ENCODE data around the gene INPP5J.
"Not testable (repeated sequence)": the region's sequence is repeated elsewhere in the genome, so short reads cannot be mapped to it uniquely, and the experiment has no call there.

Gene INPP5J

GRCh38 chr22:31122532-31123291 lies at the start of gene INPP5J:
Gene INPP5J, plus strand, starts transcription at chr22:31122966. Its CDS starts 49 bp downstream, at chr22:31123015.
- no peak for DNase-seq (ENCODE audit: low read depth)

- DNase-seq (ENCODE audit: low read depth) = not testable (repeated sequence)
Measured at GRCh38 chr22:31073125-31073524, 49.6 kb upstream of the INPP5J start.

- DNase-seq (ENCODE audit: low read depth) = not testable (repeated sequence)
Measured at GRCh38 chr22:31073545-31074145, 49.1 kb upstream of the INPP5J start.

GRCh38 chr22:31075961-31076360 lies 46.8 kb upstream of the INPP5J start:
- DNase-seq (ENCODE audit: low read depth) = no peak

GRCh38 chr22:31077681-31078080 lies 45.1 kb upstream of the INPP5J start:
- DNase-seq (ENCODE audit: low read depth) = no peak

GRCh38 chr22:31078389-31078788 lies 44.4 kb upstream of the INPP5J start:
- DNase-seq (ENCODE audit: low read depth) = not testable (repeated sequence)

GRCh38 chr22:31079095-31079642 lies 43.6 kb upstream of the INPP5J start:
- DNase-seq (ENCODE audit: low read depth) = no peak

GRCh38 chr22:31080164-31080847 lies 42.5 kb upstream of the INPP5J start:
- DNase-seq (ENCODE audit: low read depth) = no peak

GRCh38 chr22:31080848-31081649 lies 41.7 kb upstream of the INPP5J start, which contains the start of gene SMTN:
Gene SMTN, plus strand, starts transcription at chr22:31081318. Its CDS starts 1,941 bp downstream, at chr22:31083259.
- DNase-seq (ENCODE audit: low read depth) = peak; percentile 82

- no peak for DNase-seq (ENCODE audit: low read depth)
Measured at GRCh38 chr22:31081963-31082605, 40.7 kb upstream of the INPP5J start.

- peak; percentile 42 for DNase-seq (ENCODE audit: low read depth)
Measured at GRCh38 chr22:31082606-31083376, 40.0 kb upstream of the INPP5J start.

GRCh38 chr22:31083377-31083768 lies 39.4 kb upstream of the INPP5J start:
- no peak for DNase-seq (ENCODE audit: low read depth)

GRCh38 chr22:31083923-31084810 lies 38.6 kb upstream of the INPP5J start:
- no peak for DNase-seq (ENCODE audit: low read depth)

- peak; percentile 82 for DNase-seq (ENCODE audit: low read depth)
Measured at GRCh38 chr22:31084811-31085492, 37.8 kb upstream of the INPP5J start.

- DNase-seq (ENCODE audit: low read depth) = no peak
Measured at GRCh38 chr22:31085493-31085824, 37.3 kb upstream of the INPP5J start.

- no peak for DNase-seq (ENCODE audit: low read depth)
Measured at GRCh38 chr22:31085928-31086327, 36.8 kb upstream of the INPP5J start.

GRCh38 chr22:31086703-31087330 lies 35.9 kb upstream of the INPP5J start:
- DNase-seq (ENCODE audit: low read depth) = no peak

GRCh38 chr22:31087744-31088215 lies 35.0 kb upstream of the INPP5J start:
- no peak for DNase-seq (ENCODE audit: low read depth)
